ENCODE measurements around the gene SEMA3D.

The SEMA3D gene

DNA sequence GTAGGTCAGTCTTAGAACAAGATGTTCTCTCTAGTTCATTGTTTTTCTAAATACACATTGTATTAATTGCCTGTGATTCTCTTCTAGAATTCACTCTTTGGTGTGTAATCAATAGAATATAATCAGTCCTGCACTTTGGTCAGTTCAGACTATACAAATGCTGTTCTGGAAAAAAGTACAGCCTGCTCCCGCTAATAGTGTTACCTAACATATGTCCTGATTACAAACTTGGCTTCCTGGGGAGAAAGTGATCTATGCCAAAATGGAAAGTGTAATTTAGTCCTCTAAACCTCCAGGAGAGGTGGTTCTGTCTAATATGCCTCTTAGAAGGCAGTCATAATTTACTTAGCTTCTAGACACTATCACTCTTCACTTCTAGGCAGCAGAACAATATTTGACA lies 215.5 kb downstream of the SEMA3D start:
- no peak for DNase-seq

DNA sequence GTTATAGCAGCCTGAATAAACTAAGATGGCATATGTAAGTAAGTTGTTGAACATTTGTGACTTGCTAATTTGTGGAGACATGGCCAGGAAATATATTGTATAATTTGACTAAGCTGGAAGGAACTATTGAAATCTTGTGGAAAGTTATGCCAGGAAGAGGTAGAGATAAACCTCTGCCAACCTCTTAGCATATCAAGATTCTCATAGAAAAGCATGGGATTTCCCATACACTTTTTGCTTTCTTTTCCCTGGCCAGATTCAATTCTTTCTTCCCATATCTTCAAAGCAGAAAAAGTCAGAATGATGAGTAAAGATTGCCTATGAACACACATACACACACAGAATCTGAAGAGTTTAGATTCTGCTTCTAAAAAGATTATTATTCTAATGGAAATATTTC lies 216.2 kb downstream of the SEMA3D start:
- no peak for DNase-seq

GRCh38 chr7:84953234-84953633 lies 233.6 kb downstream of the SEMA3D start:
- DNase-seq: no peak

DNA sequence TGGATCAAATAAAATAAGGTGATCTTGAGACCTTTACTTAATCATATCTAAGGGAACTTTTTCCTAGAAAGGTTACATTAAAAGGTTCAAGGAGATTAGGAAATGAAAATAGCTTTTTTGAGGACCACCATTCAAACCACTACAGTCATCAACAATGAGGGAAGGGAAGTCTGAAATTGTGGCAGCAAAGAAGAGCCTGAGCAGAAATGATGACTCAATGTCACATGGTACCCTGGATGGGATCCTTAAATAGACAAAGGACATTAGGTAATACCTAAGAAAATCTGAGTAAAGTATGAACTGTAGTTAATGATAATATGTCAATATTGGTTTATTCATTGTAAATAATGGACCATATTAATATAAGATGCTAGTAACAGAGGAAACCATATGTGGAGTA lies 236.0 kb downstream of the SEMA3D start:
- DNase-seq: no peak

- no peak for DNase-seq
Measured at GRCh38 chr7:84949501-84949900, 237.4 kb downstream of the SEMA3D start.

DNA sequence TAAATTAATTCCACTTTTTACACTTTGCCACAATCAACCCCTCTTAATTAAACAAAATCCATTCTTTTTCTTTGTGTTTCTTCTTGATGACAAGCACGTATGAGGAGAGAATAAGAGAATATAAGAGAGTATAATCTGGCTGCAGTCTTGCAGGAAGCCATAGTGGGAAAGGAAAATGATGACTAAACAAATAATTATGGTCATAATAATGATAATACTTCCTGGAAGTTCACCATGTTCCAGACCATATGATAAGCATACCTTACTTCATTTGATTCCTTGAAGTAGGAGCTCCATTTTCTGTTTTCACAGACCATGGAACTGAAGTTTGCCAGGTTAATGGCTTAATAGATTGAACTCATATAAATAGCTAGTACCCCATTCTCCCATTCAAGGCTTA lies 237.8 kb downstream of the SEMA3D start:
- DNase-seq: no peak

GRCh38 chr7:84948634-84949033 lies 238.2 kb downstream of the SEMA3D start:
- DNase-seq: no peak

DNA sequence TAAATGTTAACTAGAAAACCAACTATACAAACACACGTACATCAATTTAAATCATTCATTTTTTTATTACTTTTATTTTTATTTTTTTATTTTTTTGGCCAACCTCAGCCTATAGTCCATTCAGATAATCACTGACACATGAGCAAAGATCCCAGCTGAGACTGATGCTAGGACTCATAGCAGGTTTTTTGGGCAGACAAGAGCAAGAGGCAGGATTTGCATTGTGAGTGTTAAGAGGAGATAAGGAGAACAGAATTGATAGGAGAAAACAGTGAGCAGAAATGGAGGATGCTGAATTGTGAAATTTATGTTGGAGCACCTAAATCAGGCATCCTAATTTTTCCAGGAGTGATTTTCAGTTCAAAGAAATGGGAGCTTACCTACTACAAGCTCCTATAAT lies 240.3 kb downstream of the SEMA3D start:
- DNase-seq: no peak

Measured in NCI-H2081 treated with DMSO at 0.1 percent for 48 hours (cell line).